Measurements from ENCODE around the gene ZCCHC14. TPM values are rescaled to one million over a fixed set of nuclear protein-coding genes. Genes with fewer than 3 reads are reported as not detected.
A peak's percentile ranks its signal among the peaks of the same experiment; 100 is the strongest.

ZCCHC14 gene
- total and polyA plus RNA-seq, 2 of the 13 experiments (the other 11 are each of a cell fraction or from before 2014, with no cell fraction given) = 12.4 to 12.5 TPM

- TF ChIP-seq ZBTB46 (CRISPR knock-in tag; IDR thresholded peaks at IDR 0.05; ENCODE audit: borderline replicate concordance) (no peak), TCF7L2 (IDR thresholded peaks at IDR 0.05; ENCODE audit: low read depth, low read length) (no peak), ARHGAP35 (CRISPR knock-in tag; IDR thresholded peaks at IDR 0.05; ENCODE audit: borderline replicate concordance) (no peak), HDAC6 (IDR thresholded peaks at IDR 0.05; ENCODE audit: low read depth, low read length) (no peak), ZNF572 (CRISPR knock-in tag; IDR thresholded peaks at IDR 0.05) (peak; percentile 24; the same call in 1 of the 2 replicates), ZNF253 (CRISPR knock-in tag; IDR thresholded peaks at IDR 0.05; ENCODE audit: borderline replicate concordance) (no peak), ZNF570 (CRISPR knock-in tag; IDR thresholded peaks at IDR 0.05; ENCODE audit: borderline replicate concordance) (no peak), HOXD1 (CRISPR knock-in tag; IDR thresholded peaks at IDR 0.05) (0 out of 2 replicates have a peak, but pooled peaks have one; percentile 49), PAWR (CRISPR knock-in tag; IDR thresholded peaks at IDR 0.05; ENCODE audit: borderline replicate concordance) (0 out of 2 replicates have a peak, but pooled peaks have one; percentile 18), ZBTB14 (CRISPR knock-in tag; IDR thresholded peaks at IDR 0.05) (no peak), ASH2L (IDR thresholded peaks at IDR 0.05; ENCODE audit: insufficient read length, low read depth, low read length) (peak; percentile 62), KDM3A (CRISPR knock-in tag; IDR thresholded peaks at IDR 0.05; ENCODE audit: low read depth) (no peak), ZNF335 (CRISPR knock-in tag; IDR thresholded peaks at IDR 0.05) (no peak), POLR2AphosphoS5 (IDR thresholded peaks at IDR 0.05; ENCODE audit: low read depth, low read length) (peak; percentile 48; the same call in 1 of the 2 replicates), MLXIP (CRISPR knock-in tag; IDR thresholded peaks at IDR 0.05; ENCODE audit: borderline replicate concordance) (no peak), ATF7 (IDR thresholded peaks at IDR 0.05) (no peak), ATF7 (CRISPR knock-in tag; IDR thresholded peaks at IDR 0.05) (no peak), MIER2 (CRISPR knock-in tag; IDR thresholded peaks at IDR 0.05) (no peak; the same call in 1 of the 2 replicates), ZNF704 (CRISPR knock-in tag; IDR thresholded peaks at IDR 0.05; ENCODE audit: borderline replicate concordance) (no peak), MED13 (CRISPR knock-in tag; IDR thresholded peaks at IDR 0.05) (no peak), ZNF235 (CRISPR knock-in tag; IDR thresholded peaks at IDR 0.05; ENCODE audit: borderline replicate concordance) (no peak), U2AF2 (IDR thresholded peaks at IDR 0.05; ENCODE audit: low read depth, low read length) (no peak), MTF1 (CRISPR knock-in tag; IDR thresholded peaks at IDR 0.05) (no peak)
Measured at GRCh38 chr16:87535855-87536794, 43.3 kb upstream of the ZCCHC14 start (continued).

Data from HepG2 (cell line).